Right lobe of liver (tissue), 6 donors: ENCODE results near the gene CCDC136. TPM values are rescaled to one million over a fixed set of nuclear protein-coding genes. Genes with fewer than 3 reads are reported as not detected.
A peak's percentile ranks its signal among the peaks of the same experiment; 100 is the strongest.

Experiments used
- ATAC-seq, 4 donors: fragments of 200-7000 bp; cut with Tn5 transposase; one replicate each; pipeline ENCODE4 v1.9.1; 2020; ENCODE audit warnings: mild to moderate bottlenecking in 4 of 4, moderate library complexity in 4 of 4
- DNase-seq, 3 donors: peaks; one replicate each; pipeline ENCODE4 v3.0.0-alpha.2; 2020
- H3K27ac ChIP-seq, 3 donors: fragments of 200-600 bp; one replicate each; pipeline ENCODE4 v1.8.0; 2022
- H3K27me3 ChIP-seq, 2 donors: fragments of 200-600 bp; one replicate each; pipeline ENCODE4 v1.8.0; 2022
- H3K36me3 ChIP-seq, 4 donors: fragments of 200-600 bp; sonication (generic) in 1 of 4; one replicate each; pipeline versions ENCODE4 v1.5.1 to v1.8.0; 2017 to 2022; ENCODE audit warnings: control low read depth in 1 of 4
- H3K4me1 ChIP-seq, 4 donors: fragments of 200-600 bp; sonication (generic) in 1 of 4; one replicate each; pipeline versions ENCODE4 v1.5.1 to v1.8.0; 2017 to 2022; ENCODE audit warnings: control low read depth in 1 of 4
- H3K4me3 ChIP-seq, 3 donors: fragments of 200-600 bp; one replicate each; pipeline ENCODE4 v1.8.0; 2022
- H3K9me3 ChIP-seq, 4 donors: fragments of 200-600 bp; sonication (generic) in 1 of 4; one replicate each; pipeline versions ENCODE4 v1.5.1 to v1.8.0; 2017 to 2022; ENCODE audit warnings: control low read depth in 1 of 4
- CTCF ChIP-seq, 4 donors: fragments of 200-600 bp in 3 of 4; fragments of 450-650 bp in 1 of 4; IDR thresholded peaks; one replicate each; pipeline versions ENCODE4 v1.5.1 to v1.8.0; 2016 to 2022; ENCODE audit warnings: antibody characterized with exemption in 4 of 4, mild to moderate bottlenecking in 2 of 4
- POLR2A ChIP-seq: fragments of 450-650 bp; IDR thresholded peaks from one replicate; pipeline ENCODE4 v1.6.1; 2017; ENCODE audit warnings: antibody characterized with exemption, mild to moderate bottlenecking
- WGBS: methylation state at CpG from one replicate; pipeline ENCODE4 v1.1.6; 2018; ENCODE audit warnings: low coverage, low lambda C conversion rate; ENCODE audit not compliant: insufficient coverage; ENCODE audit errors: missing lambda C conversion rate; 5-methylcytosine and 5-hydroxymethylcytosine counted together
- intact Hi-C, 2 donors: fragments of 100-400 bp; cut with DNase I; formaldehyde crosslinking; loops; one replicate each; pipeline versions ENCODE4 v1.11.2 to v1.14.1; 2022
- total RNA-seq, 6 experiments: library from RNA; depleted of rRNA in 2 of 6; stranded (reverse); fragments of >200 nt in 2 of 6; fragmentation: NEBNext Ultra II Directional in 3 of 6; extraction: Animal tissue kit (Norgen Biotek cat#: 25700) in 3 of 6; gene quantifications; one replicate each; pipeline versions ENCODE4 v1.1.0 to v1.2.4, GENCODE V29; 2016 to 2023
- donor health status: DM: no; HTN: yes; CAD: no.
- donor health status: DM: no; HTN: no; CAD: no.
- donor health status: DM: no; HTN: no; CAD: no.
- donor health status: DM: no; HTN: yes; CAD: no.
- donor health status: DM: no; HTN: yes; CAD: no.

CCDC136 gene
- total RNA-seq, 6 experiments from 2014 or later: 0.16 to 0.70 (median 0.20) TPM; not detected in 2

- intact Hi-C loops: no loop called here
- H3K4me1 ChIP-seq: peaks cover 0 to 7% (median 0%) of the 10 kb centered on the region in 4 donors
These were observed 41.6 kb downstream of the CCDC136 start for GRCh38 chr7:128833148-128833945.

GRCh38 chr7:128833946-128834325 lies 42.2 kb downstream of the CCDC136 start:
- TF ChIP-seq POLR2A (no peak), CTCF (IDR thresholded peaks at IDR 0.05) (no peak)
- H3K4me1 ChIP-seq: peaks cover 0 to 7% (median 0%) of the 10 kb centered on the region in 4 donors
- intact Hi-C loops: no loop called here
- no peaks in the 10 kb centered on the region for H3K36me3 ChIP-seq
- H3K27ac ChIP-seq: no peak overlapping the region
- no peak for ATAC-seq
- DNase-seq: no peak
- H3K4me3 ChIP-seq: no peak overlapping the region
- WGBS: 40% methylated on average over 1 of the region's 4 CpGs
- no peaks in the 10 kb centered on the region for H3K9me3 ChIP-seq
- peaks cover 0 to 11% of the 10 kb centered on the region in 2 donors for H3K27me3 ChIP-seq

More at GRCh38 chr7:128833148-128833945, 41.6 kb downstream of the CCDC136 start:
- 14% methylated on average over 2 of the region's 13 CpGs for WGBS
- TF ChIP-seq CTCF (IDR thresholded peaks at IDR 0.05) (no peak), POLR2A (no peak)
- DNase-seq (no peak), ATAC-seq (peak in 1 of 4 donors; percentile 8)
- Histone ChIP-seq H3K27me3 (peaks cover 0 to 11% of the 10 kb centered on the region in 2 donors), H3K4me3 (no peak overlapping the region), H3K9me3 (no peaks in the 10 kb centered on the region), H3K27ac (no peak overlapping the region), H3K36me3 (no peaks in the 10 kb centered on the region)

- peak in 1 of 3 donors; percentile 14 for DNase-seq
- Histone ChIP-seq H3K4me3 (no peak overlapping the region), H3K9me3 (no peaks in the 10 kb centered on the region), H3K36me3 (no peaks in the 10 kb centered on the region), H3K27me3 (peaks cover 0 to 11% of the 10 kb centered on the region in 2 donors), H3K27ac (no peak overlapping the region), H3K4me1 (peaks cover 0 to 4% (median 0%) of the 10 kb centered on the region in 4 donors)
- no peak for ATAC-seq
- 67% methylated on average over 3 of the region's 16 CpGs for whole genome bisulfite sequencing
- TF ChIP-seq CTCF (IDR thresholded peaks at IDR 0.05): no peak
- TF ChIP-seq POLR2A: no peak
- intact Hi-C loops: no loop called here
These were observed 43.5 kb downstream of the CCDC136 start for GRCh38 chr7:128835231-128835751.

DNA sequence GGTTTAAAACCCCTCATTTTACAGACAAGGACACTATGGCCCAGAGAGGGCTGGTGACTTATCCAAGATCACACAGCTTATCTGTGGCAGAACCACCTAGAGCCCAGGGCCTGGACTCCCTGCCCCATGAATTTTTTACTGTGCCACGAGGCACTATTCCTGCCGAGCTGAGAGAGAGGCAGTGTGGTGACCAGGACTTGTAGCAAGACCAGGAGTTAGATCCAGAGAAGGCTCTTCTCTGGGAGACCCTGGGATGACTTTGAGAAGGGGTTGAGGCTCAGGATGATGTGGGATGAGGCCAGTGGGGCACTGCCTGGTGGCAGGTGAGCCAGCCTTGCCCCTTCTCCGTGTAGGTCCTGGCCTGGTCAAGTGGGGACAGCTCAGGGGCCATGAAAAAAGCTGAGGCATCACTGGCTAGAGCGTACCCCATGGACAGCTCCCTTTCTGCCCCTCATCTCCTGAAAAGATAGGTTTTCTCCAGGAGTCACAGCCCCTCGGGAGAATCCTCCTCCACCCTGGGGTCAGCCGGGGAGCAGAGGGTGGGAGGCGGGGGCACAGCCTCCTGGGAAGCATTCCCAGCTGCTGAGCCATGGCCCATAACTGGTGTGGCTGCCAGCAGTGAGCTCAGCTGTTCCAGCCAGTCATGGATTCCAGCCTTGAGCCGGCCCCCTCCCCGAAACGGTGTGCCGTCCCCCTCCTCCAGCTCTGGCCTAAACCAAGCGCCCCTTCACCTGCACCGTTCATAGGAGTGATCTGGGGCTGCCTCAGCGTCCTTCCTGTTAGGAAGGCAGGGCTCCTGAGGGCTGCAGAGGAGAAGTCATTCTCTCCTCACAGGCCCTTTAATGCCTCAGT lies 44.2 kb downstream of the CCDC136 start:
- Histone ChIP-seq H3K36me3 (no peaks in the 10 kb centered on the region), H3K4me3 (no peak overlapping the region), H3K9me3 (no peaks in the 10 kb centered on the region), H3K4me1 (no peaks in the 10 kb centered on the region), H3K27me3 (peaks cover 0 to 4% of the 10 kb centered on the region in 2 donors), H3K27ac (no peak overlapping the region)
- TF ChIP-seq POLR2A (no peak), CTCF (IDR thresholded peaks at IDR 0.05) (no peak)
- ATAC-seq (no peak), DNase-seq (no peak)
- intact Hi-C loops: no loop called here
- 77% methylated on average over 5 of the region's 14 CpGs for WGBS
